ENCODE measurements around the gene RABAC1. TPM values are rescaled to one million over a fixed set of nuclear protein-coding genes. Genes with fewer than 3 reads are reported as not detected.

The RABAC1 gene
- total and polyA plus RNA-seq, 4 experiments from 2014 or later, result 97.4 to 256 (median 149) TPM

GRCh38 chr19:41998246-41999020, 39.3 kb upstream of the RABAC1 start:
- no peak overlapping the region for H3K27ac ChIP-seq (ENCODE audit: low read depth, low read length)
- H3K4me3 ChIP-seq (ENCODE audit: low read length in 2 of 2), result no peak overlapping the region
- Mint-ChIP-seq H3K4me3 (no peak overlapping the region), H3K9me3 (peaks cover 0 to 2% (median 0%) of the 10 kb centered on the region in 8 donors), H3K27me3 (peaks cover 54 to 59% of the 10 kb centered on the region in 2 donors), H3K27ac (no peak overlapping the region), H3K36me3 (no peaks in the 10 kb centered on the region), H3K4me1 (peaks cover 21 to 45% (median 25%) of the 10 kb centered on the region in 4 donors)
- DNase-seq, result peak in 1 of 5 donors; percentile 15
- peaks cover 23% of the 10 kb centered on the region for H3K4me1 ChIP-seq (ENCODE audit: insufficient read depth, low read length)
- intact Hi-C loops (cut with micrococcal nuclease), result no loop called here
- ChIA-PET POLR2A (ENCODE audit: partially characterized antibody) (no interaction called here), CTCF (ENCODE audit: partially characterized antibody) (no interaction called here)
- H3K36me3 ChIP-seq (ENCODE audit: insufficient read depth, low read length), result no peaks in the 10 kb centered on the region
- no peaks in the 10 kb centered on the region for H3K9me3 ChIP-seq (ENCODE audit: control insufficient read depth in 1 of 2, low read length in 2 of 2)
- peaks cover 33% of the 10 kb centered on the region for H3K27me3 ChIP-seq (ENCODE audit: insufficient read depth, low read length)

- H3K4me1 Mint-ChIP-seq, result peaks cover 23 to 47% (median 28%) of the 10 kb centered on the region in 4 donors
- intact Hi-C loops (cut with micrococcal nuclease), result no loop called here
- Histone ChIP-seq H3K27ac (ENCODE audit: low read depth, low read length) (no peak overlapping the region), H3K36me3 (ENCODE audit: insufficient read depth, low read length) (no peaks in the 10 kb centered on the region), H3K4me3 (ENCODE audit: low read length in 2 of 2) (no peak overlapping the region), H3K27me3 (ENCODE audit: insufficient read depth, low read length) (peaks cover 33% of the 10 kb centered on the region), H3K9me3 (ENCODE audit: control insufficient read depth in 1 of 2, low read length in 2 of 2) (no peaks in the 10 kb centered on the region), H3K4me1 (ENCODE audit: insufficient read depth, low read length) (peaks cover 28% of the 10 kb centered on the region)
- H3K27me3 Mint-ChIP-seq, result peaks cover 55 to 60% of the 10 kb centered on the region in 2 donors
- ChIA-PET POLR2A (ENCODE audit: partially characterized antibody) (no interaction called here), CTCF (ENCODE audit: partially characterized antibody) (no interaction called here)
- H3K9me3 Mint-ChIP-seq, result peaks cover 0 to 2% (median 0%) of the 10 kb centered on the region in 8 donors
- no peaks in the 10 kb centered on the region for H3K36me3 Mint-ChIP-seq
- peak overlapping the region in 4 of 8 donors; percentile 16 to 52 (median 25) for H3K4me3 Mint-ChIP-seq
- H3K27ac Mint-ChIP-seq, result no peak overlapping the region
- DNase-seq, result no peak
These were observed 38.7 kb upstream of the RABAC1 start for GRCh38 chr19:41997851-41998229.

DNA sequence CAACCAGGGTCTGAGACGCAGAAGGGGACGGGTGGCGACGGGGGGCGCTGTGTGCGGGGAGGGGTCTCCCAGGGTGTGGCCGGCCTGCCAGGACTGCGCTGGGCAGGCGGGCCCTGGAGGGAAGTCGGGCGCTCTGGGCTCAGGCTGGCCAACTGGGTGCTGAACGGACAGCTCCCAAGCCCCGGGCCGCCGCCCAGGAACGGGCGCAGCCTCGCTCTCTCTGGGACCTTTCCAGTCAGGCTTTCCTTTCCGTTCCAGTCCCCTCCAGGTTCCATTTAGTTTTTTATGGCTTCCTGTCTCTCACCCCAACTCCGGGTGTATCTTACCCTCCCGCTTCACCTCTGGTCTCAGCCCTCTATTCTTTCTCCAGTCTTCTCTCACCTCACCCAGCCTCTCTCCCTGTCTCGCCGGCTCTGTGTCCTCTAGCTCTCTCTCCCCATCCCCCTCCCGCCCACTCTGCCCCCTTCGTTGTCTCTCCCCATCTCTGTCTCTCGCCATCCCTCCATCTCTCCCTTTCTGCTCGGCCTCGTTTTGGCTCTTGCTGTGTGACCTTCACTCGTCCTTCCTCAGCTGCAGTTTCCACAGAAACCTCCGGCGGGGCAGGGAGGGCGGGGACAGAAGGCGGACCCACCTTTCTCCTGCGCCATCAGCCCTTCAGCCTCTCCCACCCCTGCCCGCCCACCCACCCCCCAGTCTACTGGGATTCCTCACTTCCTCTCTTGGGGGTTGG, 38.2 kb upstream of the RABAC1 start:
- Mint-ChIP-seq H3K27ac (peak overlapping the region in 1 of 7 donors; percentile 75), H3K36me3 (no peaks in the 10 kb centered on the region), H3K27me3 (peaks cover 53 to 60% of the 10 kb centered on the region in 2 donors), H3K4me1 (peaks cover 23 to 47% (median 29%) of the 10 kb centered on the region in 4 donors), H3K4me3 (peak overlapping the region in 7 of 8 donors; percentile 17 to 55 (median 47)), H3K9me3 (peaks cover 0 to 2% (median 0%) of the 10 kb centered on the region in 8 donors)
- intact Hi-C loops (cut with micrococcal nuclease), result no loop called here
- peaks cover 33% of the 10 kb centered on the region for H3K27me3 ChIP-seq (ENCODE audit: insufficient read depth, low read length)
- DNase-seq, result peak in 4 of 5 donors; percentile 32 to 37 (median 35)
- H3K27ac ChIP-seq (ENCODE audit: low read depth, low read length), result no peak overlapping the region
- CTCF ChIA-PET (ENCODE audit: partially characterized antibody), result no interaction called here
- POLR2A ChIA-PET (ENCODE audit: partially characterized antibody), result no interaction called here
- no peaks in the 10 kb centered on the region for H3K36me3 ChIP-seq (ENCODE audit: insufficient read depth, low read length)
- no peak overlapping the region for H3K4me3 ChIP-seq (ENCODE audit: low read length in 2 of 2)
- no peaks in the 10 kb centered on the region for H3K9me3 ChIP-seq (ENCODE audit: control insufficient read depth in 1 of 2, low read length in 2 of 2)
- H3K4me1 ChIP-seq (ENCODE audit: insufficient read depth, low read length), result peaks cover 28% of the 10 kb centered on the region

DNA sequence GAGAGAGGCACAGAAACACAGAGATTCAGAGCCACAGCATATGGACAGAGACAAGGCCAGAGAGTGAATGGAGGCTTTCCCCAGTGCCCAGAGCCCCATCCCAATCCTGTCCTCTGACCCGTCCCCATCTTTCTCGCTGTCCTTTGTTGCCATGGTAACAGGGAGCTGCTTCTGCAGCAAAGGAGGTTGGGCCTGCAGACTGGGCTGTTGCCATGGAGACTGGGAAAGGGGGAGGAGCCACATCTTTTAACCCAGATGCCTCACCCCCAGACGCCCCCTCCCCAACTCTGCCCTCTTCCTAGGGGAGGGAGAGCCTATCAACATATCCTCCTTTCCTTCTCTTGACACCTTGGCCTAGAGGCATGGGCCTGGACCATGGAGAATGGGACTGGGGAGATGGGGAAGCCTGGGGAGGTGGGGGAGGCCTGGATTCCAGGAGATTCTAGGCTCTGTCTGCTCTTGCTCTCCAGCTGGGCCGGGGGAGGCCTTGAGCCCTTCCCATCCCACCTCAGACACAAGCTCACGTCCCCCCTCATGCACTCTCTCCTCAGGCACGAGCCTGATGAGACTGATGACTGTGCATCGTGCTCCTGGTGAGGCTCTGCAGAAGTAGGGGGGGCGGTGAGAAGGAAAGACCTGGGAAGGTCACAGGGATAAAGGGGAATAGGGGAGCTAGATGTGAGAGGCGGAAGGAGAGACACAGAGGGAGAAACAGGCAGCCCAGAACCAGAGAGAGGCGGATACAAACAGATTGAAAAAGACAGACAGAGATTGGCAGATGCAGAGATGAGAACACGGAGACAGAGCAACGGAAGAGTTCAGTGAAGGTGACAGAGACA, 37.1 kb upstream of the RABAC1 start:
- DNase-seq, result no peak
- Mint-ChIP-seq H3K4me1 (peaks cover 23 to 47% (median 28%) of the 10 kb centered on the region in 4 donors), H3K9me3 (peaks cover 0 to 2% (median 0%) of the 10 kb centered on the region in 8 donors), H3K27ac (no peak overlapping the region), H3K4me3 (peak overlapping the region in 4 of 8 donors; percentile 27 to 75 (median 62)), H3K27me3 (peaks cover 45 to 50% of the 10 kb centered on the region in 2 donors), H3K36me3 (no peaks in the 10 kb centered on the region)
- no peak overlapping the region for H3K4me3 ChIP-seq (ENCODE audit: low read length in 2 of 2)
- intact Hi-C loops (cut with micrococcal nuclease), result no loop called here
- CTCF ChIA-PET (ENCODE audit: partially characterized antibody), result no interaction called here
- H3K27me3 ChIP-seq (ENCODE audit: insufficient read depth, low read length), result peaks cover 33% of the 10 kb centered on the region
- H3K4me1 ChIP-seq (ENCODE audit: insufficient read depth, low read length), result peaks cover 28% of the 10 kb centered on the region
- no peaks in the 10 kb centered on the region for H3K36me3 ChIP-seq (ENCODE audit: insufficient read depth, low read length)
- POLR2A ChIA-PET (ENCODE audit: partially characterized antibody), result interaction anchor here (0.7 kb wide), 1 partner anchor 37 kb away, joined by 3 read pairs; the partner anchor contains the start of gene RABAC1
- H3K9me3 ChIP-seq (ENCODE audit: control insufficient read depth in 1 of 2, low read length in 2 of 2), result no peaks in the 10 kb centered on the region
- no peak overlapping the region for H3K27ac ChIP-seq (ENCODE audit: low read depth, low read length)

GRCh38 chr19:41994994-41995958, 36.2 kb upstream of the RABAC1 start:
- no peak for DNase-seq
- no peaks in the 10 kb centered on the region for H3K36me3 ChIP-seq (ENCODE audit: insufficient read depth, low read length)
- H3K4me3 Mint-ChIP-seq, result peak overlapping the region; percentile 53 to 78 (median 70)
- H3K27me3 Mint-ChIP-seq, result peaks cover 42 to 43% of the 10 kb centered on the region in 2 donors
- ChIA-PET CTCF (ENCODE audit: partially characterized antibody) (no interaction called here), POLR2A (ENCODE audit: partially characterized antibody) (interaction anchor here (0.7 kb wide), 1 partner anchor 37 kb away, joined by 3 read pairs; the partner anchor contains the start of gene RABAC1)
- H3K36me3 Mint-ChIP-seq, result no peaks in the 10 kb centered on the region
- peak overlapping the region in 2 of 7 donors; percentile 7 to 46 for H3K27ac Mint-ChIP-seq
- peaks cover 28% of the 10 kb centered on the region for H3K4me1 ChIP-seq (ENCODE audit: insufficient read depth, low read length)
- H3K27me3 ChIP-seq (ENCODE audit: insufficient read depth, low read length), result peaks cover 33% of the 10 kb centered on the region
- no peak overlapping the region for H3K27ac ChIP-seq (ENCODE audit: low read depth, low read length)
- peaks cover 0 to 2% (median 0%) of the 10 kb centered on the region in 8 donors for H3K9me3 Mint-ChIP-seq
- intact Hi-C loops (cut with micrococcal nuclease), result no loop called here
- H3K9me3 ChIP-seq (ENCODE audit: control insufficient read depth in 1 of 2, low read length in 2 of 2), result no peaks in the 10 kb centered on the region
- H3K4me1 Mint-ChIP-seq, result peaks cover 23 to 47% (median 28%) of the 10 kb centered on the region in 4 donors
- H3K4me3 ChIP-seq (ENCODE audit: low read length in 2 of 2), result no peak overlapping the region

DNA sequence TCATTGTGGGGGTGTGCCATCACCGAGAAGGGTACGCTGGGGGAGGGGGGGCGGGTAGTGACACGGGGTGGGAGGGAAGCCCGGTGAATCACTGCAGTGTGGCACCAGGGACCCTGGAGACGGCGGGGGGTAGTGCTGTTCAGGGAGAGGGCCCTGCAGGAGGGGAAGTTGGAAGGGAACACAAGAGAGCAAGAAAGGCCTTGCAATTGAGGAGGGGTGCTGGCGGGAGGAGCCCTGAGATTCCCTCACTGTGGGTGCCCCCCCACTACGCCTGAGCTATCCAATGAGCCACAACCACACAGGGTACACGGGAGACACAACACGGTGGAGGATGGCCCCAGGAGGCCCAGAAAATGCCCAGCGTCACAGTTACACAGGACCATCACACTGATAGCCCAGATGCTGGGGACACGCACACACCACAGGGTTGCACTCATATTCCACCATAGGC, 35.4 kb upstream of the RABAC1 start:
- Histone ChIP-seq H3K4me3 (ENCODE audit: low read length in 2 of 2) (peak overlapping the region in 1 of 2 donors; percentile 55), H3K9me3 (ENCODE audit: control insufficient read depth in 1 of 2, low read length in 2 of 2) (no peaks in the 10 kb centered on the region), H3K27me3 (ENCODE audit: insufficient read depth, low read length) (peaks cover 30% of the 10 kb centered on the region), H3K27ac (ENCODE audit: low read depth, low read length) (no peak overlapping the region), H3K36me3 (ENCODE audit: insufficient read depth, low read length) (no peaks in the 10 kb centered on the region), H3K4me1 (ENCODE audit: insufficient read depth, low read length) (peaks cover 28% of the 10 kb centered on the region)
- H3K27ac Mint-ChIP-seq, result peak overlapping the region in 1 of 7 donors; percentile 10
- no peak for DNase-seq
- CTCF ChIA-PET (ENCODE audit: partially characterized antibody), result no interaction called here
- peaks cover 0 to 2% (median 0%) of the 10 kb centered on the region in 8 donors for H3K9me3 Mint-ChIP-seq
- H3K27me3 Mint-ChIP-seq, result peaks cover 35 to 36% of the 10 kb centered on the region in 2 donors
- peak overlapping the region; percentile 53 to 78 (median 70) for H3K4me3 Mint-ChIP-seq
- peaks cover 21 to 43% (median 28%) of the 10 kb centered on the region in 4 donors for H3K4me1 Mint-ChIP-seq
- no peaks in the 10 kb centered on the region for H3K36me3 Mint-ChIP-seq
- intact Hi-C loops (cut with micrococcal nuclease), result no loop called here
- POLR2A ChIA-PET (ENCODE audit: partially characterized antibody), result no interaction called here

Data from CD4-positive, alpha-beta memory T cell (primary cell).